VCaP (cell line): ENCODE results near the gene KRTAP4-4.
"Not testable (repeated sequence)": the region's sequence is repeated elsewhere in the genome, so short reads cannot be mapped to it uniquely, and the experiment has no call there.

Experiments
- H3K27ac ChIP-seq: fragments of 450-650 bp; 2 replicates; pipeline ENCODE4 v1.5.1; 2017
- TF ChIP-seq, protein P1 (sequence below): fragments of 450-650 bp; conservative IDR thresholded peaks from 2 replicates; pipeline ENCODE4 v1.5.1; 2017; ENCODE audit warnings: mild to moderate bottlenecking, moderate library complexity

Gene KRTAP4-4

DNA sequence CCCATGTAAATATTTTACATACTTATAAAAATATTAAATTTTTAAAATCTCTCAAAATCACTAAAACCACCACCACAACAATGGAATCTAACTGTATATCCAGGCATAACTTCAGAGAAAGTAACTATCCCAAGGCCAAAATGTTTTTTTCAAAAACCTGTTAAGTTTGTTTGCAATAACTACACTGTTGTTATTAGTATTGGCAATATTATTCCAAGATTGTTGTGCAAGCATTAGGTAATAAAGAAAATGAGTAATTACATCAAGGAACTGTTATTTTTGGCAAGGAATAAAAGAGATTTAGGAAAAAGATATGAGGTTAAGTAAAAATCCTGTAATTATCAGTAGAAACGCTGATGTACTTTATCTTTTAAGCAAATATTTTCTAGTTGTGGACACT, 33.2 kb downstream of the KRTAP4-4 start:
- TF ChIP-seq, protein P1, sequence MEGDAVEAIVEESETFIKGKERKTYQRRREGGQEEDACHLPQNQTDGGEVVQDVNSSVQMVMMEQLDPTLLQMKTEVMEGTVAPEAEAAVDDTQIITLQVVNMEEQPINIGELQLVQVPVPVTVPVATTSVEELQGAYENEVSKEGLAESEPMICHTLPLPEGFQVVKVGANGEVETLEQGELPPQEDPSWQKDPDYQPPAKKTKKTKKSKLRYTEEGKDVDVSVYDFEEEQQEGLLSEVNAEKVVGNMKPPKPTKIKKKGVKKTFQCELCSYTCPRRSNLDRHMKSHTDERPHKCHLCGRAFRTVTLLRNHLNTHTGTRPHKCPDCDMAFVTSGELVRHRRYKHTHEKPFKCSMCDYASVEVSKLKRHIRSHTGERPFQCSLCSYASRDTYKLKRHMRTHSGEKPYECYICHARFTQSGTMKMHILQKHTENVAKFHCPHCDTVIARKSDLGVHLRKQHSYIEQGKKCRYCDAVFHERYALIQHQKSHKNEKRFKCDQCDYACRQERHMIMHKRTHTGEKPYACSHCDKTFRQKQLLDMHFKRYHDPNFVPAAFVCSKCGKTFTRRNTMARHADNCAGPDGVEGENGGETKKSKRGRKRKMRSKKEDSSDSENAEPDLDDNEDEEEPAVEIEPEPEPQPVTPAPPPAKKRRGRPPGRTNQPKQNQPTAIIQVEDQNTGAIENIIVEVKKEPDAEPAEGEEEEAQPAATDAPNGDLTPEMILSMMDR, result no peak
- no peak overlapping the region for H3K27ac ChIP-seq

DNA sequence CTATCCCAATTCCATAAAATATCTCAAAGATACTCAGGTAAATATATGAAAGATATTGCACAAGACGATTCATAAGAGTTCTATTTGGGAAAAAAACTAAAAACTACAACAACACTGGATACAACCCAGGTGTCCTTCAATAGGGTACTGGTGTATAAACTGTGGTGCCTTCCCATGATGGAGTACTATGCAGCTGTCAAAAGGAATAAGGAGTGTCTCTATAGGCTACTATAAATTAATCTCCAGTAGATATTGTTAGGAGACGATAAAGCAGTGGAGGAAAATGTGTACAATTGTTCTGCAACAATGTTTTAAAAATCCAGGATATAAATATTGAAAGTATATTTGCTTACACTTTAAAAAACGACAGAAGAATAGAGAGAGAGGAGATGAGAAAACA, 34.1 kb downstream of the KRTAP4-4 start:
- TF ChIP-seq, protein P1, result no peak
- no peak overlapping the region for H3K27ac ChIP-seq

DNA sequence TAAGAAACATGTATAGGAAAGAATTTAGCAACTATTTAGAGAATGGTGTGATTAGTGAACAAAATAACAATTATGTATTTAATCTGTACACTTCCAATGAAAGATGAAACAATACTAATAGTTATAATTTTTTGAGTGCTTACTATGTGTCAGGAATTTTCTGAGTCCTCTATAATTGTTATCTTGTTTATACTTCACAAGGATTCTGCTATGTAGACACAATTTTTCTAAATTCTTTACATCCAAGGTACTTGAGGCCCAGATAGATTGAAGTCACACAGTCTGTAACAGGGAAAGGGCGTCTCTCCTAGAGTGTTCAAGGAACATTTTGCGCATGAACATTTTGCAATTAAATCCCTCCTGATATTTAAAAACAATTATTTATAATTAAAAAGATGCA, 35.5 kb downstream of the KRTAP4-4 start:
- no peak overlapping the region for H3K27ac ChIP-seq
- TF ChIP-seq, protein P1, result no peak

DNA sequence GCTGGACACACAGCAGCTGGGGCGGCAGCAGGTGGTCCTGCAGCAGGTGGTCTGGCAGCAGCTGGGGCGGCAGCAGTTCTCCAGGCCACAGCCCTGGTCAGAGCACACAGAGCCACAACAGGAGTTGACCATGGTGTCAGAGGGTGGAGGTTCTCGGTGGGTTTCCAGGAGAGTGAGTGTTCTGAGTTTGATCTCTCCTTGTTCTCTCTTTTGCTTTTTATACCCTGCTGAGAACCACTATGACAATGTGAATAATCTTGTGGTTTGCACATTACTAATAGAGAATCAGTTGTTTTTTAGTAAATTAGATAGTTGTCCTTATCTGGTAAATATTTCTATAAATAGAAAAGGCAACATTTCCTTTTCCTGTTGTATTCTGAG, 36.6 kb downstream of the KRTAP4-4 start, which contains the start of gene KRTAP4-12:
TSS of gene KRTAP4-12 (minus strand) at position 192 of the 381 bp plus-strand sequence. CDS start at position 132, 60 bp downstream.
- H3K27ac ChIP-seq, result not testable (repeated sequence)

DNA sequence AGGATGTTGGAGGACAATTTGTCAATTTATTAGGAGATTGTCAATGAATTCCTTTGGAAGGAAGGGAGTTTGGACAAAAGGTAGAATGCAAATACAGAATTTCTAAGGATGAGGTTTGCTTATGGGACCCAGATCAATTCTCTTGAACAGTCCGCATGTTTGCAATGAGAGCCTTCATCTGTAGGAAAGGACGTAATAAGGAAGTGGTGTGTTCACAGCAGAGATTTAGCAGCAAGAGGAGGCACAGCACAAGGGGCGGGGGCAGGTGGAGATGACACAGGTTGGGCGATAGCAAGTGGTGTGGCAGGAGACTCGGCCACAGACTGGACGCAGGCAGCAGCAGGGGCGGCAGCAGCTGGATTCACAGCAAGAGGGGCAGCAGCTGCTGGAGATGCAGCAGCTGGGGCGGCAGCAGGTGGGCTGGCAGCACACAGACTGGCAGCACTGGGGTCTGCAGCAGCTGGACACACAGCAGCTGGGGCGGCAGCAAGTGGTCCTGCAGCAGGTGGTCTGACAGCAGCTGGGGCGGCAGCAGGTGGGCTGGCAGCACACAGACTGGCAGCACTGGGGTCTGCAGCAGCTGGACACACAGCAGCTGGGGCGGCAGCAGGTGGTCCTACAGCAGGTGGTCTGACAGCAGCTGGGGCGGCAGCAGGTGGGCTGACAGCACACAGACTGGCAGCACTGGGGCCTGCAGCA, 37.1 kb downstream of the KRTAP4-4 start:
- H3K27ac ChIP-seq, result not testable (repeated sequence)

DNA sequence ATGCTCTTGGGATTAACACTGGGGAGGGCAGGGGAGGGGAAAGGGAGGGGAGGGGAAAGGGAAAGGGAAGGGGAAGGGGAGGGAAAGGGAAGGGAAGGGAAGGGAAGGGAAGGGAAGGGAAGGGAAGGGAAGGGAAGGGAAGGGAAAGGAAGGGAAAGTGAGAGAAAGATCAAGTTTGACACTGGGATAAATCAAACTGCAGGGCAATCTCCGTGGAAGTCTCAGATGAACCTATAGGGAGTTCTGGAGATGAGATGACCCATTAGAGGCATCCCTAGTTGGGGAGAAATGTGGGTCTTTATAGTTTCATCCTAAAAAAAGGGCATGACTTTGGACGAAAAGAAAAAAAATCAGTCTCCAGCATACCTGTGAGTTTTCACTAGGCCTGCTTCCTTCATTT, 38.8 kb downstream of the KRTAP4-4 start:
- H3K27ac ChIP-seq, result no peak overlapping the region
- TF ChIP-seq, protein P1, result no peak

DNA sequence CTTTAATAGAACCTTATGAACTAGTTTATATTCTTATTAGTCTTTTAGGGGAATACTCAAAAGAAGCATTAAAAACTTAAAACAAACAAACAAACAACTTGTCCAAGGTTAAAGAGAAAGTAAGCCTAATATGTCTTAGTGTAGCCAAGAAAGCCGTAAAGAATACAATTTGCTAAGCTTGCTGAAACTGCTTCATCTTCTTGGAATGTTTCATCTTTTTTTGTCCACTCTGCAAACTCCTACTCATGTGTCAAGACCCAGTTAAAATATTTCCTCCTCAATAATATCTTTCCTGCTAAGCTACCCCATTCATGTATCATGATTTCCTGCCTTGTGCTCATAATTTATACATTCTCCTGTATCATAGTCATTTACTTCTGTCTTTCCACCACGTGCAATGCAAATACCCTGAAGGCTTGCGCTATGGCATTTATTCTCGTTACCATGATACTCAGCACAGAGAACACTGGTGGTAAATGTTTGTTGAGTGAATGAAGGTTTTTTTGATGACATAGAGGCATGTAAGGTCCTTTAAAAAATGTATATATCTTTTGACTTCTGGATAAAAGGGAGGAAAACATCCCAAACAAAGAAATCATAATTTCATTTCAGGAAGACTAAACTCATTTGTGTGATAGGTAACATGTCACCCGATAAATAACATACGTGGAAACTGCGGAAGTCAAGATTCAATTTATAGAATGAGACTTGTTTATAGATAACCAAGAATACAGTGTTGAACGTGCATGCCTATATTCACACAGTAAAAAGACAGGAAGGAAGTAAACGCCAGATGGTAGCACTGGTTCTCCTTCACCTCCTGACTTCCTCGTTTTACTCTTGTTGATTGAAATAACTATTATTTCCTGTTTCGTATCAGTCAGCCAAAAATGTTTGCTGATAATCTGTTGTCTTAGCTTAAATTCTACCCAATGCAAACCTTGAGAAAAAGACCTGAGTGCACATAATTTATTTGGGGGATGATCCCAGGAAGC, 40.6 kb downstream of the KRTAP4-4 start:
- H3K27ac ChIP-seq, result not testable (repeated sequence)

DNA sequence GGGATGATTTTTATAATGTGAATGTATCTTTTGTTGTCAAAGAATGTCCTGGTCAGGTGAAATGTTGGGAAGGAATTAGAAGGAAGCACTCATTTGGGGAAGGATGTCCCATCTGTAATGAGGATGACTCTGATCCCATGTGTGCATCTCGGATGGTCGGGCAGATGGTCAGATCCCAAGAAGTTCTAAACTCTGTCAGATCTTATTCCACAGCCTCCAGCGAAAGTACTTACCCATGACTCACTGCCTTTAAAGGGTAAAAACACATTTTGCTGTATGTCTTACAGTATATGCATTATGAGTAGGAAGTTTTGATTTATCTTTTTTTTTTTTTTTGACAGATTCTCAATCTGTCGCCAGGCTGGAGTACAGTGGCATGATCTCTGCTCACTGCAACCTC, 41.8 kb downstream of the KRTAP4-4 start:
- no peak overlapping the region for H3K27ac ChIP-seq
- TF ChIP-seq, protein P1, result no peak

DNA sequence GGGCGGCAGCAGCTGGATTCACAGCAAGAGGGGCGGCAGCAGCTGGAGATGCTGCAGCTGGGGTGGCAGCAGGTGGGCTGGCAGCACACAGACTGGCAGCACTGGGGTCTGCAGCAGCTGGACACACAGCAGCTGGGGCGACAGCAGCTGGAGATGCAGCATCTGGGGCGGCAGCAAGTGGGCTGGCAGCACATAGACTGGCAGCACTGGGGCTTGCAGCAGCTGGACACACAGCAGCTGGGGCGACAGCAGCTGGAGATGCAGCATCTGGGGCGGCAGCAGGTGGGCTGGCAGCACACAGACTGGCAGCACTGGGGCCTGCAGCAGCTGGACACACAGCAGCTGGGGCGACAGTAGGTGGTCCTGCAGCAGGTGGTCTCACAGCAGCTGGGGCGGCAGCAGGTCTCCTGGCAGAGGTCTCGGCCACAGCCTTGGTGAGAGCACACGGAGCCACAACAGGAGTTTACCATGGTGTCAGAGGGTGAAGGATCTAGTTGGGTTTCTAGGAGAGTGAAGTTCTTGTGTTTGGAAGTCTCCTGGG, 42.6 kb downstream of the KRTAP4-4 start, which contains the start of gene KRTAP4-11:
TSS of gene KRTAP4-11 (minus strand) at position 528 of the 541 bp plus-strand sequence. CDS start at position 470, 58 bp downstream.
- H3K27ac ChIP-seq, result not testable (repeated sequence)
